B cell (primary cell): ENCODE results near the gene ZNF521.

Experiments
- EZH2 ChIP-seq: IDR thresholded peaks from 2 replicates; pipeline ENCODE4 v1.6.1; 2012; ENCODE audit warnings: borderline replicate concordance, low read depth, mild to moderate bottlenecking, moderate library complexity, low read length; ENCODE audit not compliant: insufficient read depth, poor library complexity, severe bottlenecking
- TF ChIP-seq, protein P1 (sequence below): fragments of 200-600 bp; IDR thresholded peaks from one replicate; pipeline ENCODE4 v1.8.0; 2022; ENCODE audit warnings: antibody characterized with exemption, mild to moderate bottlenecking

DNA sequence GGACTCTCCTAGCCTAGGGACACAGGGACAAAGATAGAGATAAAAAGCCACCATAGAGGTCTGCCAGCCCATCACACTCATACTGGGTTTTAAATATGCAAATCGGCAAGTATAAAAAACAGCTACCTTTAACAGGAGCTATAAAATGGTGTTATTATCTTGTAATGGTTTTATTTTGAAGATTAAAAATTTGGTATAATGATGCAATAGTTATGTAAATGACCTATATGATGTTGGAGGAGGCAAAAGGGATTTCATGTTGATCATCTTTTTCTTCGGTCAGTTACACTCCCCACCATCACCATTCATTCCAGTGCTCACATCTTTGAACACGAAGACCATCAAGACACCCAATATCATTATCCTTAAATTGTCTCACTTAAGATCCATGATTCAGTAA lies 11.2 kb downstream of the ZNF521 start:
- TF ChIP-seq, protein P1, sequence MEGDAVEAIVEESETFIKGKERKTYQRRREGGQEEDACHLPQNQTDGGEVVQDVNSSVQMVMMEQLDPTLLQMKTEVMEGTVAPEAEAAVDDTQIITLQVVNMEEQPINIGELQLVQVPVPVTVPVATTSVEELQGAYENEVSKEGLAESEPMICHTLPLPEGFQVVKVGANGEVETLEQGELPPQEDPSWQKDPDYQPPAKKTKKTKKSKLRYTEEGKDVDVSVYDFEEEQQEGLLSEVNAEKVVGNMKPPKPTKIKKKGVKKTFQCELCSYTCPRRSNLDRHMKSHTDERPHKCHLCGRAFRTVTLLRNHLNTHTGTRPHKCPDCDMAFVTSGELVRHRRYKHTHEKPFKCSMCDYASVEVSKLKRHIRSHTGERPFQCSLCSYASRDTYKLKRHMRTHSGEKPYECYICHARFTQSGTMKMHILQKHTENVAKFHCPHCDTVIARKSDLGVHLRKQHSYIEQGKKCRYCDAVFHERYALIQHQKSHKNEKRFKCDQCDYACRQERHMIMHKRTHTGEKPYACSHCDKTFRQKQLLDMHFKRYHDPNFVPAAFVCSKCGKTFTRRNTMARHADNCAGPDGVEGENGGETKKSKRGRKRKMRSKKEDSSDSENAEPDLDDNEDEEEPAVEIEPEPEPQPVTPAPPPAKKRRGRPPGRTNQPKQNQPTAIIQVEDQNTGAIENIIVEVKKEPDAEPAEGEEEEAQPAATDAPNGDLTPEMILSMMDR: no peak
- no peak for TF ChIP-seq EZH2
